Measurements from ENCODE around the gene HES4.

Gene HES4

GRCh38 chr1:1014799-1015681 lies 15.1 kb upstream of the HES4 start (continued):
- TF ChIP-seq ZBTB11 (tag by site-specific recombination; conservative IDR thresholded peaks at IDR 0.05; ENCODE audit: low read depth): no peak
- TF ChIP-seq ZBTB6 (tag by site-specific recombination; IDR thresholded peaks at IDR 0.05): no peak
- no peak for TF ChIP-seq ZSCAN16 (tag by site-specific recombination; IDR thresholded peaks at IDR 0.05)
- TF ChIP-seq GLIS2 (tag by site-specific recombination; IDR thresholded peaks at IDR 0.05): peak; percentile 59
- TF ChIP-seq SCRT1 (tag by site-specific recombination; IDR thresholded peaks at IDR 0.05; ENCODE audit: borderline replicate concordance): no peak
- TF ChIP-seq ZBTB7A (tag by site-specific recombination; IDR thresholded peaks at IDR 0.05; ENCODE audit: low read depth): no peak
- TF ChIP-seq ZNF561 (tag by site-specific recombination; IDR thresholded peaks at IDR 0.05; ENCODE audit: borderline replicate concordance): no peak
- no peak for TF ChIP-seq ZNF747 (tag by site-specific recombination; IDR thresholded peaks at IDR 0.05)
- TF ChIP-seq ZNF473 (tag by site-specific recombination; IDR thresholded peaks at IDR 0.05): no peak
- TF ChIP-seq ZNF768 (tag by site-specific recombination; IDR thresholded peaks at IDR 0.05): no peak
- no peak for TF ChIP-seq TSHZ1 (tag by site-specific recombination; IDR thresholded peaks at IDR 0.05; ENCODE audit: borderline replicate concordance)
- TF ChIP-seq ZNF211 (tag by site-specific recombination; IDR thresholded peaks at IDR 0.05; ENCODE audit: low read depth): no peak
- TF ChIP-seq ZNF596 (tag by site-specific recombination; IDR thresholded peaks at IDR 0.05): no peak
- no peak for TF ChIP-seq ZNF138 (tag by site-specific recombination; IDR thresholded peaks at IDR 0.05; ENCODE audit: borderline replicate concordance)
- peak; percentile 42; the same call in 1 of the 2 replicates for TF ChIP-seq ZNF692 (tag by site-specific recombination; IDR thresholded peaks at IDR 0.05)
- TF ChIP-seq GLIS1 (tag by site-specific recombination; IDR thresholded peaks at IDR 0.05): peak; percentile 64
- no peak for TF ChIP-seq PRDM4 (tag by site-specific recombination; IDR thresholded peaks at IDR 0.05)
- TF ChIP-seq ZNF112 (tag by site-specific recombination; IDR thresholded peaks at IDR 0.05): no peak
- no peak for TF ChIP-seq ZNF266 (tag by site-specific recombination; IDR thresholded peaks at IDR 0.05; ENCODE audit: low read depth)
- TF ChIP-seq ZNF549 (tag by site-specific recombination; IDR thresholded peaks at IDR 0.05): no peak
- no peak for TF ChIP-seq ZNF555 (tag by site-specific recombination; conservative IDR thresholded peaks at IDR 0.05)
- peak; percentile 51; the same call in 1 of the 2 replicates for TF ChIP-seq ZFP69B (tag by site-specific recombination; IDR thresholded peaks at IDR 0.05)
- TF ChIP-seq ZBTB48 (tag by site-specific recombination; IDR thresholded peaks at IDR 0.05): 0 out of 2 replicates have a peak, but pooled peaks have one; percentile 21
- TF ChIP-seq ZNF600 (tag by site-specific recombination; IDR thresholded peaks at IDR 0.05): peak; percentile 62
- no peak for TF ChIP-seq ZNF341 (tag by site-specific recombination; IDR thresholded peaks at IDR 0.05; ENCODE audit: low read depth)

All from HEK293 (cell line).